SK-N-SH treated with all-trans-retinoic acid at 6 μM for 48 hours (cell line): ENCODE measurements around the gene KLC1.

Experiments
- ATAC-seq: fragments of 200-7000 bp; cut with Tn5 transposase; 3 replicates; pipeline ENCODE4 v1.9.1; 2020; ENCODE audit warnings: mild to moderate bottlenecking, moderate library complexity
- ARNTL ChIP-seq: fragments of 450-650 bp; formaldehyde crosslinking; IDR thresholded peaks from 2 replicates; pipeline ENCODE4 v1.5.0; 2020; ENCODE audit warnings: low read depth, mild to moderate bottlenecking, moderate library complexity, borderline replicate concordance
- BACH2 ChIP-seq: fragments of 250-450 bp; sonication (Bioruptor Pico); IDR thresholded peaks from 2 replicates; pipeline ENCODE4 v1.9.0; 2021; ENCODE audit warnings: mild to moderate bottlenecking, borderline replicate concordance
- CSDC2 ChIP-seq: fragments of 250-450 bp; sonication (Bioruptor Pico); IDR thresholded peaks from 2 replicates; pipeline ENCODE4 v1.5.0; 2020; ENCODE audit warnings: mild to moderate bottlenecking, moderate library complexity
- ESRRG ChIP-seq: fragments of 250-450 bp; sonication (Bioruptor Pico); IDR thresholded peaks from 2 replicates; pipeline ENCODE4 v1.6.1; 2021; ENCODE audit warnings: mild to moderate bottlenecking
- ISL1 ChIP-seq: fragments of 250-450 bp; sonication (Bioruptor Pico); IDR thresholded peaks from 2 replicates; pipeline ENCODE4 v2.1.2; 2022; ENCODE audit warnings: mild to moderate bottlenecking, moderate library complexity
- OSR1 ChIP-seq: fragments of 250-450 bp; sonication (Bioruptor Pico); IDR thresholded peaks from 2 replicates; pipeline ENCODE4 v1.8.0; 2022; ENCODE audit warnings: moderate library complexity, mild to moderate bottlenecking, inconsistent platforms
- PPARA ChIP-seq: fragments of 250-450 bp; sonication (Bioruptor Pico); IDR thresholded peaks from 2 replicates; pipeline ENCODE4 v1.5.0; 2020; ENCODE audit warnings: mild to moderate bottlenecking, borderline replicate concordance
- RARB ChIP-seq: fragments of 250-450 bp; sonication (Bioruptor Pico); IDR thresholded peaks from 2 replicates; pipeline ENCODE4 v1.8.0; 2021; ENCODE audit warnings: mild to moderate bottlenecking, moderate library complexity
- SNAI2 ChIP-seq: fragments of 250-450 bp; sonication (Bioruptor Pico); IDR thresholded peaks from 2 replicates; pipeline ENCODE4 v1.5.0; 2020; ENCODE audit warnings: mild to moderate bottlenecking, moderate library complexity
- TCF4 ChIP-seq: fragments of 250-450 bp; sonication (Bioruptor Pico); IDR thresholded peaks from 2 replicates; pipeline ENCODE4 v1.8.0; 2021; ENCODE audit warnings: mild to moderate bottlenecking, moderate library complexity, borderline replicate concordance
- TOX ChIP-seq: fragments of 250-450 bp; sonication (Bioruptor Pico); IDR thresholded peaks from 2 replicates; pipeline ENCODE4 v1.8.0; 2021; ENCODE audit warnings: mild to moderate bottlenecking, moderate library complexity, borderline replicate concordance
- ZC3H10 ChIP-seq: fragments of 250-450 bp; sonication (Bioruptor Pico); IDR thresholded peaks from 2 replicates; pipeline ENCODE4 v1.5.1; 2021; ENCODE audit warnings: mild to moderate bottlenecking, moderate library complexity
- ZFP3 ChIP-seq: fragments of 250-450 bp; sonication (Bioruptor Pico); IDR thresholded peaks from 2 replicates; pipeline ENCODE4 v1.5.0; 2020; ENCODE audit warnings: mild to moderate bottlenecking, moderate library complexity
- ZFP30 ChIP-seq: fragments of 450-650 bp; formaldehyde crosslinking; IDR thresholded peaks from 2 replicates; pipeline ENCODE4 v1.5.0; 2022; ENCODE audit warnings: mild to moderate bottlenecking, moderate library complexity
- ZNF70 ChIP-seq: fragments of 450-650 bp; formaldehyde crosslinking; IDR thresholded peaks from 2 replicates; pipeline ENCODE4 v1.5.0; 2020; ENCODE audit warnings: mild to moderate bottlenecking, moderate library complexity
- ZNF8 ChIP-seq: fragments of 450-650 bp; formaldehyde crosslinking; IDR thresholded peaks from 2 replicates; pipeline ENCODE4 v1.5.0; 2020; ENCODE audit warnings: mild to moderate bottlenecking, moderate library complexity
- TF ChIP-seq, protein P1 (sequence below): fragments of 250-450 bp; sonication (Bioruptor Pico); IDR thresholded peaks from 2 replicates; pipeline ENCODE4 v1.8.0; 2020; ENCODE audit warnings: mild to moderate bottlenecking, moderate library complexity, borderline replicate concordance
- TF ChIP-seq, protein P2 (sequence below): fragments of 250-450 bp; sonication (Bioruptor Pico); IDR thresholded peaks from 2 replicates; pipeline ENCODE4 v1.8.0; 2021; ENCODE audit warnings: low read depth, mild to moderate bottlenecking, moderate library complexity, borderline replicate concordance
- TF ChIP-seq, protein P3 (sequence below): fragments of 250-450 bp; sonication (Bioruptor Pico); IDR thresholded peaks from 2 replicates; pipeline ENCODE4 v1.5.0; 2020; ENCODE audit warnings: mild to moderate bottlenecking, moderate library complexity
- TF ChIP-seq, protein P4 (sequence below): fragments of 250-450 bp; sonication (Bioruptor Pico); IDR thresholded peaks from 2 replicates; pipeline ENCODE4 v1.5.1; 2020; ENCODE audit warnings: low read depth, mild to moderate bottlenecking, moderate library complexity
- TF ChIP-seq, protein P5 (sequence below): fragments of 250-450 bp; sonication (Bioruptor Pico); IDR thresholded peaks from 2 replicates; pipeline ENCODE4 v1.5.1; 2021; ENCODE audit warnings: mild to moderate bottlenecking, moderate library complexity

Gene KLC1

DNA sequence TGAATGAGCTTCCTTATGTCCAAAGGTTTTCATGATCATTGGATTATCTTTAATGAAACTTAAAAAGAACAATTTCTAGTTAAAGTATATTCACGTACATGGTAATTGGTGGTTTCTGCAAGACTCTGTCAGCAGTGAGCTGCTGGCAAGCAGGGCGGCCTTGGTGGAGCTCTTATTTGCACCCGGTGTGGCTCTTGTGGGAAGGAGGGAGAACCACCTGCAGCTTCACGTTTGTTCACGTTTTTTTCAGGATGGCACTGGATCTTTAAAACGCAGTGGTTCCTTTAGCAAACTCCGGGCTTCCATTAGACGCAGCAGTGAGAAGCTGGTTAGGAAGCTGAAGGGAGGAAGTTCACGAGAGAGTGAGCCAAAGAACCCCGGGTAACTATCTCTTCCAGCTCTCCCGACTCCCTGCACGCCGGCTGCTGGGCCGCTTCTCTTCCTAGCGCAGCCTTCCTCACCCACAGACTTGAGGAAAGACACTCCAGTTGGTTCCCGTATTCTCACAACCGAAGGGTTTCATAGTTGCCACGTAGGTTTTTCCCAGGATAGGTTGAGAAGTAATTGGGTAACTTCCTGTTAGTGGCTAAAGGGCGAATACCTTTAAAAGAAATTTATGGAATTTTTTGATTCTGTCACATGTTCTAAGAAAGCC lies 57.9 kb downstream of the KLC1 start:
- no peak for ATAC-seq
- no peak for TF ChIP-seq ISL1
- TF ChIP-seq, protein P1, sequence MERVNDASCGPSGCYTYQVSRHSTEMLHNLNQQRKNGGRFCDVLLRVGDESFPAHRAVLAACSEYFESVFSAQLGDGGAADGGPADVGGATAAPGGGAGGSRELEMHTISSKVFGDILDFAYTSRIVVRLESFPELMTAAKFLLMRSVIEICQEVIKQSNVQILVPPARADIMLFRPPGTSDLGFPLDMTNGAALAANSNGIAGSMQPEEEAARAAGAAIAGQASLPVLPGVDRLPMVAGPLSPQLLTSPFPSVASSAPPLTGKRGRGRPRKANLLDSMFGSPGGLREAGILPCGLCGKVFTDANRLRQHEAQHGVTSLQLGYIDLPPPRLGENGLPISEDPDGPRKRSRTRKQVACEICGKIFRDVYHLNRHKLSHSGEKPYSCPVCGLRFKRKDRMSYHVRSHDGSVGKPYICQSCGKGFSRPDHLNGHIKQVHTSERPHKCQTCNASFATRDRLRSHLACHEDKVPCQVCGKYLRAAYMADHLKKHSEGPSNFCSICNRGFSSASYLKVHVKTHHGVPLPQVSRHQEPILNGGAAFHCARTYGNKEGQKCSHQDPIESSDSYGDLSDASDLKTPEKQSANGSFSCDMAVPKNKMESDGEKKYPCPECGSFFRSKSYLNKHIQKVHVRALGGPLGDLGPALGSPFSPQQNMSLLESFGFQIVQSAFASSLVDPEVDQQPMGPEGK (CRISPR knock-in tag): no peak
- no peak for TF ChIP-seq RARB (CRISPR knock-in tag)
- no peak for TF ChIP-seq ESRRG
- TF ChIP-seq ZFP3 (CRISPR knock-in tag): no peak
- no peak for TF ChIP-seq BACH2

DNA sequence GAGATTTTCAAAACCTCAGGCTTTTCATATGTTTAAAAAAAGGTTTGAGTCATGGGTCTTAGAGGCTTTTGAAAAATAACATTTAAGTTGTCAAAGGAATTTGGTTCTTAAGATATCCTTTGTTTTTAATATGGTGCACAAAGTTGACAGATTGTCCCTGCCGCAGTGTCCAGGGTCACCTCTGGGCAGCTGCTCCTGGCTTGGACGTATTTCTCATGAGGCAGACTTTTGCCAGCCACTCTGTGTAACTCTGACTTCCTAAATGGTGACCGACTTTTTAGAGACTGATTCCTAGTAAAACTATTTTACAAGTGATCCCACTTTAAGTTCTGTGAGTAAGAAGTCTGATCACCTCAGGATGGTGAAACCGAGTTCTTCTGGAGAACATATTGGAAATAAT lies 58.7 kb downstream of the KLC1 start:
- TF ChIP-seq, protein P1 (CRISPR knock-in tag): no peak
- TF ChIP-seq CSDC2 (CRISPR knock-in tag): no peak
- TF ChIP-seq ARNTL (CRISPR knock-in tag): no peak
- TF ChIP-seq, protein P2, sequence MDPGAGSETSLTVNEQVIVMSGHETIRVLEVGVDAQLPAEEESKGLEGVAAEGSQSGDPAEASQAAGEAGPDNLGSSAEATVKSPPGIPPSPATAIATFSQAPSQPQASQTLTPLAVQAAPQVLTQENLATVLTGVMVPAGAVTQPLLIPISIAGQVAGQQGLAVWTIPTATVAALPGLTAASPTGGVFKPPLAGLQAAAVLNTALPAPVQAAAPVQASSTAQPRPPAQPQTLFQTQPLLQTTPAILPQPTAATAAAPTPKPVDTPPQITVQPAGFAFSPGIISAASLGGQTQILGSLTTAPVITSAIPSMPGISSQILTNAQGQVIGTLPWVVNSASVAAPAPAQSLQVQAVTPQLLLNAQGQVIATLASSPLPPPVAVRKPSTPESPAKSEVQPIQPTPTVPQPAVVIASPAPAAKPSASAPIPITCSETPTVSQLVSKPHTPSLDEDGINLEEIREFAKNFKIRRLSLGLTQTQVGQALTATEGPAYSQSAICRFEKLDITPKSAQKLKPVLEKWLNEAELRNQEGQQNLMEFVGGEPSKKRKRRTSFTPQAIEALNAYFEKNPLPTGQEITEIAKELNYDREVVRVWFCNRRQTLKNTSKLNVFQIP: no peak
- TF ChIP-seq SNAI2 (CRISPR knock-in tag): no peak
- no peak for TF ChIP-seq ZFP3 (CRISPR knock-in tag)
- TF ChIP-seq ZNF70 (CRISPR knock-in tag): no peak
- no peak for TF ChIP-seq TOX (CRISPR knock-in tag)
- TF ChIP-seq, protein P3, sequence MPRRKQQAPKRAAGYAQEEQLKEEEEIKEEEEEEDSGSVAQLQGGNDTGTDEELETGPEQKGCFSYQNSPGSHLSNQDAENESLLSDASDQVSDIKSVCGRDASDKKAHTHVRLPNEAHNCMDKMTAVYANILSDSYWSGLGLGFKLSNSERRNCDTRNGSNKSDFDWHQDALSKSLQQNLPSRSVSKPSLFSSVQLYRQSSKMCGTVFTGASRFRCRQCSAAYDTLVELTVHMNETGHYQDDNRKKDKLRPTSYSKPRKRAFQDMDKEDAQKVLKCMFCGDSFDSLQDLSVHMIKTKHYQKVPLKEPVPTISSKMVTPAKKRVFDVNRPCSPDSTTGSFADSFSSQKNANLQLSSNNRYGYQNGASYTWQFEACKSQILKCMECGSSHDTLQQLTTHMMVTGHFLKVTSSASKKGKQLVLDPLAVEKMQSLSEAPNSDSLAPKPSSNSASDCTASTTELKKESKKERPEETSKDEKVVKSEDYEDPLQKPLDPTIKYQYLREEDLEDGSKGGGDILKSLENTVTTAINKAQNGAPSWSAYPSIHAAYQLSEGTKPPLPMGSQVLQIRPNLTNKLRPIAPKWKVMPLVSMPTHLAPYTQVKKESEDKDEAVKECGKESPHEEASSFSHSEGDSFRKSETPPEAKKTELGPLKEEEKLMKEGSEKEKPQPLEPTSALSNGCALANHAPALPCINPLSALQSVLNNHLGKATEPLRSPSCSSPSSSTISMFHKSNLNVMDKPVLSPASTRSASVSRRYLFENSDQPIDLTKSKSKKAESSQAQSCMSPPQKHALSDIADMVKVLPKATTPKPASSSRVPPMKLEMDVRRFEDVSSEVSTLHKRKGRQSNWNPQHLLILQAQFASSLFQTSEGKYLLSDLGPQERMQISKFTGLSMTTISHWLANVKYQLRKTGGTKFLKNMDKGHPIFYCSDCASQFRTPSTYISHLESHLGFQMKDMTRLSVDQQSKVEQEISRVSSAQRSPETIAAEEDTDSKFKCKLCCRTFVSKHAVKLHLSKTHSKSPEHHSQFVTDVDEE (CRISPR knock-in tag): no peak
- TF ChIP-seq ESRRG: no peak
- TF ChIP-seq ZNF8 (CRISPR knock-in tag): no peak
- TF ChIP-seq OSR1: no peak
- TF ChIP-seq PPARA (CRISPR knock-in tag): no peak
- no peak for TF ChIP-seq BACH2
- TF ChIP-seq, protein P4, sequence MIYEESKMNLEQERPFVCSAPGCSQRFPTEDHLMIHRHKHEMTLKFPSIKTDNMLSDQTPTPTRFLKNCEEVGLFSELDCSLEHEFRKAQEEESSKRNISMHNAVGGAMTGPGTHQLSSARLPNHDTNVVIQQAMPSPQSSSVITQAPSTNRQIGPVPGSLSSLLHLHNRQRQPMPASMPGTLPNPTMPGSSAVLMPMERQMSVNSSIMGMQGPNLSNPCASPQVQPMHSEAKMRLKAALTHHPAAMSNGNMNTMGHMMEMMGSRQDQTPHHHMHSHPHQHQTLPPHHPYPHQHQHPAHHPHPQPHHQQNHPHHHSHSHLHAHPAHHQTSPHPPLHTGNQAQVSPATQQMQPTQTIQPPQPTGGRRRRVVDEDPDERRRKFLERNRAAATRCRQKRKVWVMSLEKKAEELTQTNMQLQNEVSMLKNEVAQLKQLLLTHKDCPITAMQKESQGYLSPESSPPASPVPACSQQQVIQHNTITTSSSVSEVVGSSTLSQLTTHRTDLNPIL (CRISPR knock-in tag): no peak
- no peak for TF ChIP-seq ZC3H10 (CRISPR knock-in tag)
- no peak for ATAC-seq

DNA sequence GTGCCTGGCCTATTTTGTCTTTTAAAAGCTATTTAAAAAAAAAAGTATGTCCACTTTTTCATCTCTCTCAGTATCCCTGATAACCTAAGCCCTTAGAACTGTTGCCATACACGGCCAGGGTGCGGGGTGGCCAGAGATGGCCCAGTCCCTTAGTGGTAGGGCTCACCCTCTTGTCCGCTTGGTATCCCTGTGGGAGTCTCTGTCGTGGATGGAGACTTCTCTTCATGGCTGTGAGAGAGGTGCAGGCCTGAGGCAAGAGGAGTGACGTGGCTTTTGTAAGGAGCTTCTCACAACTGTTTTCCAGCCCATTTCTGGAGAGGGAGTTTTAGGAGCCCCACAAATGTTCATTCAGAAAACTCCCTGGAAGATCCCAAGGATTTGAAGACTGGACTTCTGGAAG lies 59.4 kb downstream of the KLC1 start:
- ATAC-seq: no peak

More for the DNA sequence above, 59.4 kb downstream of the KLC1 start:
- TF ChIP-seq ZC3H10 (CRISPR knock-in tag): no peak
- TF ChIP-seq ESRRG: no peak
- no peak for TF ChIP-seq ZFP30 (CRISPR knock-in tag)
- TF ChIP-seq TCF4 (CRISPR knock-in tag): no peak
- TF ChIP-seq RARB (CRISPR knock-in tag): no peak
- TF ChIP-seq, protein P5, sequence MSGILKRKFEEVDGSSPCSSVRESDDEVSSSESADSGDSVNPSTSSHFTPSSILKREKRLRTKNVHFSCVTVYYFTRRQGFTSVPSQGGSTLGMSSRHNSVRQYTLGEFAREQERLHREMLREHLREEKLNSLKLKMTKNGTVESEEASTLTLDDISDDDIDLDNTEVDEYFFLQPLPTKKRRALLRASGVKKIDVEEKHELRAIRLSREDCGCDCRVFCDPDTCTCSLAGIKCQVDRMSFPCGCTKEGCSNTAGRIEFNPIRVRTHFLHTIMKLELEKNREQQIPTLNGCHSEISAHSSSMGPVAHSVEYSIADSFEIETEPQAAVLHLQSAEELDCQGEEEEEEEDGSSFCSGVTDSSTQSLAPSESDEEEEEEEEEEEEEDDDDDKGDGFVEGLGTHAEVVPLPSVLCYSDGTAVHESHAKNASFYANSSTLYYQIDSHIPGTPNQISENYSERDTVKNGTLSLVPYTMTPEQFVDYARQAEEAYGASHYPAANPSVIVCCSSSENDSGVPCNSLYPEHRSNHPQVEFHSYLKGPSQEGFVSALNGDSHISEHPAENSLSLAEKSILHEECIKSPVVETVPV (CRISPR knock-in tag): no peak
- TF ChIP-seq, protein P3 (CRISPR knock-in tag): no peak
- no peak for TF ChIP-seq BACH2
- TF ChIP-seq, protein P4 (CRISPR knock-in tag): no peak
